ENCODE measurements around the gene SRCAP.

Gene SRCAP

GRCh38 chr16:30753596-30753995, 54.6 kb downstream of the SRCAP start:
- POLR2A ChIA-PET = no interaction called here
- no peak for DNase-seq (ENCODE audit: extremely low spot score)
- CTCF ChIA-PET = no interaction called here
- TF ChIP-seq LEF1 (IDR thresholded peaks at IDR 0.05; ENCODE audit: borderline replicate concordance) = no peak
- no peak for TF ChIP-seq FOXK2 (IDR thresholded peaks at IDR 0.05)
- no peak for TF ChIP-seq SP1 (IDR thresholded peaks at IDR 0.05)
- TF ChIP-seq CTBP1 (IDR thresholded peaks at IDR 0.05; ENCODE audit: borderline replicate concordance) = no peak
- TF ChIP-seq BHLHE40 (IDR thresholded peaks at IDR 0.05; ENCODE audit: borderline replicate concordance) = no peak
- TF ChIP-seq NFRKB (IDR thresholded peaks at IDR 0.05) = no peak
- TF ChIP-seq, protein P1, sequence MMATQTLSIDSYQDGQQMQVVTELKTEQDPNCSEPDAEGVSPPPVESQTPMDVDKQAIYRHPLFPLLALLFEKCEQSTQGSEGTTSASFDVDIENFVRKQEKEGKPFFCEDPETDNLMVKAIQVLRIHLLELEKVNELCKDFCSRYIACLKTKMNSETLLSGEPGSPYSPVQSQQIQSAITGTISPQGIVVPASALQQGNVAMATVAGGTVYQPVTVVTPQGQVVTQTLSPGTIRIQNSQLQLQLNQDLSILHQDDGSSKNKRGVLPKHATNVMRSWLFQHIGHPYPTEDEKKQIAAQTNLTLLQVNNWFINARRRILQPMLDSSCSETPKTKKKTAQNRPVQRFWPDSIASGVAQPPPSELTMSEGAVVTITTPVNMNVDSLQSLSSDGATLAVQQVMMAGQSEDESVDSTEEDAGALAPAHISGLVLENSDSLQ (IDR thresholded peaks at IDR 0.05) = no peak
- TF ChIP-seq ARNT (IDR thresholded peaks at IDR 0.05) = no peak
- TF ChIP-seq SUZ12 (IDR thresholded peaks at IDR 0.05) = no peak
- no peak for TF ChIP-seq TARDBP (IDR thresholded peaks at IDR 0.05)
- no peak for TF ChIP-seq ZNF384 (IDR thresholded peaks at IDR 0.05)
- no peak for TF ChIP-seq FOXA1 (IDR thresholded peaks at IDR 0.05)

- DNase-seq (ENCODE audit: extremely low spot score) = no peak
- ChIA-PET POLR2A (interaction anchor here (1.3 to 2.1 kb wide), 2 partner anchors 8 to 19 kb away, joined by 5 to 12 read pairs; partner anchors contain the start of gene PHKG2), CTCF (no interaction called here)
- TF ChIP-seq FOXM1 (IDR thresholded peaks at IDR 0.05; ENCODE audit: borderline replicate concordance) (no peak), FOXK2 (IDR thresholded peaks at IDR 0.05) (no peak), HDGF (IDR thresholded peaks at IDR 0.05; ENCODE audit: borderline replicate concordance) (no peak), BHLHE40 (IDR thresholded peaks at IDR 0.05; ENCODE audit: borderline replicate concordance) (no peak), TARDBP (IDR thresholded peaks at IDR 0.05) (no peak), SUZ12 (IDR thresholded peaks at IDR 0.05) (no peak), ZNF384 (IDR thresholded peaks at IDR 0.05) (no peak), NFRKB (IDR thresholded peaks at IDR 0.05) (no peak), LEF1 (IDR thresholded peaks at IDR 0.05; ENCODE audit: borderline replicate concordance) (no peak)
Observed at GRCh38 chr16:30755955-30756780, 57.2 kb downstream of the SRCAP start.

GRCh38 chr16:30756781-30757100, 57.8 kb downstream of the SRCAP start:
- DNase-seq (ENCODE audit: extremely low spot score) = no peak
- CTCF ChIA-PET = no interaction called here
- POLR2A ChIA-PET = interaction anchor here (1.3 to 2.1 kb wide), 2 partner anchors 9 to 18 kb away, joined by 5 to 12 read pairs; partner anchors contain the start of gene PHKG2
- TF ChIP-seq NFRKB (IDR thresholded peaks at IDR 0.05) (no peak), SP1 (IDR thresholded peaks at IDR 0.05) (no peak), BHLHE40 (IDR thresholded peaks at IDR 0.05; ENCODE audit: borderline replicate concordance) (no peak), L3MBTL2 (conservative IDR thresholded peaks at IDR 0.05) (no peak), HDGF (IDR thresholded peaks at IDR 0.05; ENCODE audit: borderline replicate concordance) (no peak), ZNF384 (IDR thresholded peaks at IDR 0.05) (no peak), CTBP1 (IDR thresholded peaks at IDR 0.05; ENCODE audit: borderline replicate concordance) (no peak), FOXK2 (IDR thresholded peaks at IDR 0.05) (no peak), FOXA1 (IDR thresholded peaks at IDR 0.05) (no peak), SUZ12 (IDR thresholded peaks at IDR 0.05) (no peak), FOXM1 (IDR thresholded peaks at IDR 0.05; ENCODE audit: borderline replicate concordance) (no peak), ELF4 (IDR thresholded peaks at IDR 0.05) (no peak), LEF1 (IDR thresholded peaks at IDR 0.05; ENCODE audit: borderline replicate concordance) (no peak), ARNT (IDR thresholded peaks at IDR 0.05) (no peak)
- TF ChIP-seq, protein P1 (IDR thresholded peaks at IDR 0.05) = no peak

GRCh38 chr16:30757316-30757715, 58.3 kb downstream of the SRCAP start:
- DNase-seq (ENCODE audit: extremely low spot score) = no peak
- ChIA-PET CTCF (no interaction called here), POLR2A (interaction anchor here (1.3 to 2.1 kb wide), 2 partner anchors 9 to 17 kb away, joined by 5 to 12 read pairs; partner anchors contain the start of gene PHKG2)
- no peak for TF ChIP-seq FOXA1 (IDR thresholded peaks at IDR 0.05)
- no peak for TF ChIP-seq FOXM1 (IDR thresholded peaks at IDR 0.05; ENCODE audit: borderline replicate concordance)
- no peak for TF ChIP-seq ELF4 (IDR thresholded peaks at IDR 0.05)
- no peak for TF ChIP-seq SP1 (IDR thresholded peaks at IDR 0.05)
- no peak for TF ChIP-seq CTBP1 (IDR thresholded peaks at IDR 0.05; ENCODE audit: borderline replicate concordance)
- no peak for TF ChIP-seq ZNF384 (IDR thresholded peaks at IDR 0.05)
- TF ChIP-seq ARNT (IDR thresholded peaks at IDR 0.05) = no peak
- no peak for TF ChIP-seq FOXK2 (IDR thresholded peaks at IDR 0.05)
- TF ChIP-seq BHLHE40 (IDR thresholded peaks at IDR 0.05; ENCODE audit: borderline replicate concordance) = no peak
- TF ChIP-seq, protein P1 (IDR thresholded peaks at IDR 0.05) = no peak

DNA sequence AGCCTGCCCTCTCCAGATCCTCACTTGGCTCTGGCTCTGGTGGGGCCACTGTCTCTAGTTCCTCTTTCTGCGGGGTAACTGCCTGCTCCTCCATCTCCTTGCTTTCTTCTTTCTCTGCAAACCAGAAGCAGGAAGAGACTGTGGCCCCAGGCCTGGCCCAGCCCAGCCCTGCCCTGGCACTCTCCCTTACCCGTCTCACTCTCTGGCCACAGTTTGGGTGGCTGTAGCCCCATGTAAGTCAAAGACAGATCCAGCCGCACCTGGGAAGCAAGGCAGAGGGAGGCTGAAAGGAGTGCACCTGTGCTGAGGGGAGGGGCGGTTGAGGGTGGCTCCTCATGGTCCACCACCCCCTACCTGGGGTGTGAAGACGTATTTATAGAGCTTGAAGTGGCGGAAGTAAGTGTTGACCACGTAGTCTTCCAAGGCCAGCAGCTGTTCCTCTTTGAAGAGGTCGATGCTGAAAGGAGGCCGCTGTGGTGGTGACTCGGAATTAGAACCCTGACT, 60.1 kb downstream of the SRCAP start:
- no peak for DNase-seq (ENCODE audit: extremely low spot score)
- POLR2A ChIA-PET = interaction anchor here (0.7 to 4.1 kb wide), 6 partner anchors 10 to 621 kb away, joined by 3 to 52 read pairs (median 10); partner anchors contain the start of gene PHKG2
- TF ChIP-seq L3MBTL2 (conservative IDR thresholded peaks at IDR 0.05) (no peak), TARDBP (IDR thresholded peaks at IDR 0.05) (no peak), ELF4 (IDR thresholded peaks at IDR 0.05) (no peak), CTBP1 (IDR thresholded peaks at IDR 0.05; ENCODE audit: borderline replicate concordance) (no peak), SUZ12 (IDR thresholded peaks at IDR 0.05) (no peak), BHLHE40 (IDR thresholded peaks at IDR 0.05; ENCODE audit: borderline replicate concordance) (no peak), NFRKB (IDR thresholded peaks at IDR 0.05) (no peak), FOXA1 (IDR thresholded peaks at IDR 0.05) (no peak), FOXK2 (IDR thresholded peaks at IDR 0.05) (no peak), ARNT (IDR thresholded peaks at IDR 0.05) (no peak), FOXM1 (IDR thresholded peaks at IDR 0.05; ENCODE audit: borderline replicate concordance) (no peak), HDGF (IDR thresholded peaks at IDR 0.05; ENCODE audit: borderline replicate concordance) (no peak)
- TF ChIP-seq, protein P1 (IDR thresholded peaks at IDR 0.05) = no peak
- CTCF ChIA-PET = no interaction called here
